GM19023 (cell line): Measurements from ENCODE around the gene MYBBP1A.

Experiments used
- ATAC-seq: cut with Tn5 transposase; IDR thresholded peaks from one replicate; pipeline ENCODE4 v1.9.1; 2021; ENCODE audit warnings: mild to moderate bottlenecking, moderate library complexity; ENCODE audit not compliant: unreplicated experiment

MYBBP1A gene

GRCh38 chr17:4549781-4550533 lies 5.2 kb downstream of the MYBBP1A start:
- ATAC-seq = no peak

- no peak for ATAC-seq
These were observed 6.3 kb downstream of the MYBBP1A start for GRCh38 chr17:4548721-4549531.

- no peak for ATAC-seq
These were observed 7.1 kb downstream of the MYBBP1A start for GRCh38 chr17:4548061-4548461.

GRCh38 chr17:4547118-4547906 lies 7.9 kb downstream of the MYBBP1A start:
- no peak for ATAC-seq

GRCh38 chr17:4545217-4545951 lies 9.8 kb downstream of the MYBBP1A start:
- ATAC-seq = no peak

GRCh38 chr17:4544951-4545216 lies 10.3 kb downstream of the MYBBP1A start:
- no peak for ATAC-seq

GRCh38 chr17:4544135-4544950 lies 10.8 kb downstream of the MYBBP1A start:
- no peak for ATAC-seq

GRCh38 chr17:4543557-4544026 lies 11.6 kb downstream of the MYBBP1A start:
- ATAC-seq = no peak

- ATAC-seq = no peak
These were observed 12.4 kb downstream of the MYBBP1A start for GRCh38 chr17:4542726-4543191.

GRCh38 chr17:4542003-4542725 lies 13.0 kb downstream of the MYBBP1A start:
- ATAC-seq = no peak

GRCh38 chr17:4541328-4542002 lies 13.7 kb downstream of the MYBBP1A start:
- ATAC-seq = no peak

GRCh38 chr17:4540687-4541327 lies 14.4 kb downstream of the MYBBP1A start:
- ATAC-seq = no peak

GRCh38 chr17:4540224-4540651 lies 14.9 kb downstream of the MYBBP1A start:
- ATAC-seq = no peak

GRCh38 chr17:4539576-4540223 lies 15.5 kb downstream of the MYBBP1A start:
- no peak for ATAC-seq

GRCh38 chr17:4539025-4539424 lies 16.2 kb downstream of the MYBBP1A start:
- ATAC-seq = no peak

GRCh38 chr17:4538236-4539002 lies 16.8 kb downstream of the MYBBP1A start:
- ATAC-seq = no peak
